ENCODE measurements around the gene RGS7BP. TPM values are rescaled to one million over a fixed set of nuclear protein-coding genes. Genes with fewer than 3 reads are reported as not detected.

RGS7BP gene
- total and polyA plus RNA-seq, 2 experiments from 2014 or later: 0.11 TPM; not detected in 1

DNA sequence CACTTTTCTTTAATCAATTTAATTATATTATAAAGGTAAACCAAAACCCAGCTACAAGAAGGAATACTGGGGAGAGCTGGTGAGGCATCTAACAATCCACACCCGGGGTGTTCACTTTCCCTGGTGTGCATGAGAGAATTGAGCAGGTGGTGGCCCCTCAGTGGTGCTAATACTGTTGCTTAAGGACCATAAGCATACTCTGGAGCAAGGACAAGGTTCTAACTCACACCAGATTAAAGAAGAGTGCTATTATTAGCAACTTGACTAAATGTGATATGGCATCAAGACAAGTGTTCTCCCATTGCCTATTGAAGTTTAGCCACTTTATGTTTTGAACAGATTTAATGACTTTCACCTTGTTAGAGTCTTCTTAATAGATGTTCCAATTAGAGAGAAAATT, 8.8 kb downstream of the RGS7BP start:
- Histone ChIP-seq H2AFZ (no peak overlapping the region), H3K79me2 (ENCODE audit: insufficient read depth) (no peaks in the 10 kb centered on the region), H3K27me3 (replicated peaks; ENCODE audit: insufficient read depth) (peaks cover 13% of the 10 kb centered on the region; the same call in 1 of the 2 replicates), H3K4me3 (no peak overlapping the region), H3K9ac (no peak overlapping the region), H3K9me2 (ENCODE audit: insufficient read depth) (no peaks in the 10 kb centered on the region), H3K9me3 (ENCODE audit: low read depth) (no peaks in the 10 kb centered on the region), H3K4me1 (ENCODE audit: insufficient read depth) (no peaks in the 10 kb centered on the region), H4K20me1 (ENCODE audit: insufficient read depth) (no peaks in the 10 kb centered on the region), H3K4me2 (ENCODE audit: unreplicated experiment) (no peak overlapping the region), H3K27ac (no peak overlapping the region), H3K36me3 (ENCODE audit: low read depth) (no peaks in the 10 kb centered on the region), H3F3A (ENCODE audit: insufficient read depth) (no peaks in the 10 kb centered on the region)
- 0 to 6% methylated on average over 1 of the region's 1 CpG for WGBS, 2 experiments (ENCODE audit: low coverage in 1 of 2, low lambda C conversion rate in 2 of 2, missing lambda C conversion rate in 2 of 2)
- no peak for DNase-seq
- TF ChIP-seq EZH2phosphoT487 (IDR thresholded peaks at IDR 0.05; ENCODE audit: insufficient read depth, low read depth) (no peak), EZH2 (IDR thresholded peaks at IDR 0.05; ENCODE audit: insufficient read depth, poor library complexity, severe bottlenecking) (no peak)
- in situ Hi-C loops (cut with MboI): no loop called here

DNA sequence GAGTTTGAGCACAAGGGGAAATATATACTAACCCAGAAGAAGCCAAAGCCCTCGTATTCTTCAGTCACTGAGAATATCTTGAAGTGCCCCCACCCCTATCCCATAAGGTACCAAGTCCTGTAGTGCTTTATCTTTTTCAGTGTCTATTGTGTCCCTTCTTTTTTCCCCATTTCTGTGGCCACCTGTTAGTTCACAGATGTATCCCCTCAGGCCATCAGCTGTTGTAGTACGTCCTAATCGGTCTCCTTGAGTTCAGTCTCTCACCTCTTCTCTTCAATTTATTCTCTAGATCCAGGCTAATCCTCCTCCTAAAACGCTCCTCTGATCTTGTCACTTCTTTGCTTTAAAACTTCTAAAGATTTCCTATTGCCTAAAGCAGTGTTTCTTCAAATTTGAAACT, 10.4 kb downstream of the RGS7BP start:
- Histone ChIP-seq H3K27ac (no peak overlapping the region), H3K9ac (no peak overlapping the region), H4K20me1 (ENCODE audit: insufficient read depth) (no peaks in the 10 kb centered on the region), H3K9me2 (ENCODE audit: insufficient read depth) (no peaks in the 10 kb centered on the region), H3K36me3 (ENCODE audit: low read depth) (no peaks in the 10 kb centered on the region), H3K27me3 (replicated peaks; ENCODE audit: insufficient read depth) (peaks cover 5% of the 10 kb centered on the region; the same call in 1 of the 2 replicates), H3K4me1 (ENCODE audit: insufficient read depth) (no peaks in the 10 kb centered on the region), H3F3A (ENCODE audit: insufficient read depth) (no peaks in the 10 kb centered on the region), H3K4me2 (ENCODE audit: unreplicated experiment) (no peak overlapping the region), H3K79me2 (ENCODE audit: insufficient read depth) (no peaks in the 10 kb centered on the region), H3K9me3 (ENCODE audit: low read depth) (no peaks in the 10 kb centered on the region), H2AFZ (no peak overlapping the region), H3K4me3 (no peak overlapping the region)
- WGBS, 2 experiments (ENCODE audit: low coverage in 1 of 2, low lambda C conversion rate in 2 of 2, missing lambda C conversion rate in 2 of 2): 27 to 28% methylated on average over 4 of the region's 4 CpGs
- in situ Hi-C loops (cut with MboI): no loop called here
- DNase-seq: no peak
- TF ChIP-seq EZH2 (IDR thresholded peaks at IDR 0.05; ENCODE audit: insufficient read depth, poor library complexity, severe bottlenecking) (no peak), EZH2phosphoT487 (IDR thresholded peaks at IDR 0.05; ENCODE audit: insufficient read depth, low read depth) (no peak)

DNA sequence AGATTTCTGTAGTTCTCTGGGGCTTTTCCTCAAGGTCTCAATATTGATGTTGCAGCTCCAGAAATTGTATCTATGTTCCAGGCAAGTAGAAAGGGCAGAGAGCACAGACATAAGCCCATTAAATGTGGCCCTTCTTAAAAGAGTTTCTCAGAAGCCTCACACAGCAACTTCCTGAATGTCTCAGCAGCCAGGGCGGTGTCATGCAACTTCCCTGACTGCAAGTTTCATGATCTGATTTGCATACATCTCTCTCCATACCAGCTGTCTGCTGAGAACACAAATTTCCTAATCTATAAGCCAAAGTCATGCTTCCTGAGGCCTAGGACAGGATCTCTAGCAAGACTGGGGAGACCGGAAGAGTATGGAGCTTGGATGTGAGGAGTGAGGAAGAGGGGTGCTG, 13.0 kb downstream of the RGS7BP start:
- no peaks in the 10 kb centered on the region for H3K9me3 ChIP-seq (ENCODE audit: low read depth)
- no peaks in the 10 kb centered on the region for H3K4me1 ChIP-seq (ENCODE audit: insufficient read depth)
- in situ Hi-C loops (cut with MboI): no loop called here
- no peak for DNase-seq
- H2AFZ ChIP-seq: no peak overlapping the region
- H3K27me3 ChIP-seq (replicated peaks; ENCODE audit: insufficient read depth): peaks cover 5% of the 10 kb centered on the region; the same call in 1 of the 2 replicates
- no peaks in the 10 kb centered on the region for H3K9me2 ChIP-seq (ENCODE audit: insufficient read depth)
- H3F3A ChIP-seq (ENCODE audit: insufficient read depth): no peaks in the 10 kb centered on the region
- H3K36me3 ChIP-seq (ENCODE audit: low read depth): no peaks in the 10 kb centered on the region
- H3K4me2 ChIP-seq (ENCODE audit: unreplicated experiment): no peak overlapping the region
- no peak overlapping the region for H3K4me3 ChIP-seq
- H3K27ac ChIP-seq: no peak overlapping the region
- H3K9ac ChIP-seq: no peak overlapping the region
- WGBS, 2 experiments (ENCODE audit: low coverage in 1 of 2, low lambda C conversion rate in 2 of 2, missing lambda C conversion rate in 2 of 2): 35 to 41% methylated on average over 2 of the region's 2 CpGs
- no peaks in the 10 kb centered on the region for H4K20me1 ChIP-seq (ENCODE audit: insufficient read depth)
- TF ChIP-seq EZH2 (IDR thresholded peaks at IDR 0.05; ENCODE audit: insufficient read depth, poor library complexity, severe bottlenecking) (no peak), EZH2phosphoT487 (IDR thresholded peaks at IDR 0.05; ENCODE audit: insufficient read depth, low read depth) (no peak)
- no peaks in the 10 kb centered on the region for H3K79me2 ChIP-seq (ENCODE audit: insufficient read depth)

DNA sequence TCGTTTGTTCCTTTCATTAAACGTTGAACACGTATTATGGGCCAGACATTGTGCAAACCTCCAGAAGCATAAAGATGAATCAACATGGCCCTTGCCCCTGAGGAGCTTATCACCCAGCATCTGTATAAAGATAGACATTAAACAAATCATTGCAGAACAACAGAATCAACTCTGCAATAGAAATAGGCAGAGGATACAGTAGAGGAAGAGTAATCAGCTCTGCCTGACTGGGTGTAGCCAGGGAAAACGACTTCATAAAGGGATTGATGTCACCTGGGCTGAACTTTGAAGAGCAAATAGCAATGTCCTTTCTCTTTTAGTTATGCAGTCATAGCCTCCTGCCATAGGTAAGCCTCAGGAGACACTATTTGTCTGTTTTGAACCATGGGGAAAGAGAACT, 13.4 kb downstream of the RGS7BP start:
- Histone ChIP-seq H3K4me3 (no peak overlapping the region), H3K4me2 (ENCODE audit: unreplicated experiment) (no peak overlapping the region), H3K9me2 (ENCODE audit: insufficient read depth) (no peaks in the 10 kb centered on the region), H2AFZ (no peak overlapping the region), H3K9ac (no peak overlapping the region), H3F3A (ENCODE audit: insufficient read depth) (no peaks in the 10 kb centered on the region), H3K9me3 (ENCODE audit: low read depth) (no peaks in the 10 kb centered on the region), H3K4me1 (ENCODE audit: insufficient read depth) (no peaks in the 10 kb centered on the region), H3K27me3 (replicated peaks; ENCODE audit: insufficient read depth) (peaks cover 5% of the 10 kb centered on the region; the same call in 1 of the 2 replicates), H3K27ac (no peak overlapping the region), H4K20me1 (ENCODE audit: insufficient read depth) (no peaks in the 10 kb centered on the region), H3K79me2 (ENCODE audit: insufficient read depth) (no peaks in the 10 kb centered on the region), H3K36me3 (ENCODE audit: low read depth) (no peaks in the 10 kb centered on the region)
- no peak for DNase-seq
- TF ChIP-seq EZH2 (IDR thresholded peaks at IDR 0.05; ENCODE audit: insufficient read depth, poor library complexity, severe bottlenecking) (no peak), EZH2phosphoT487 (IDR thresholded peaks at IDR 0.05; ENCODE audit: insufficient read depth, low read depth) (no peak)
- 36 to 45% methylated on average over 4 of the region's 4 CpGs for WGBS, 2 experiments (ENCODE audit: low coverage in 1 of 2, low lambda C conversion rate in 2 of 2, missing lambda C conversion rate in 2 of 2)
- in situ Hi-C loops (cut with MboI): no loop called here
